ENCODE results near the gene NBL1.

DNA sequence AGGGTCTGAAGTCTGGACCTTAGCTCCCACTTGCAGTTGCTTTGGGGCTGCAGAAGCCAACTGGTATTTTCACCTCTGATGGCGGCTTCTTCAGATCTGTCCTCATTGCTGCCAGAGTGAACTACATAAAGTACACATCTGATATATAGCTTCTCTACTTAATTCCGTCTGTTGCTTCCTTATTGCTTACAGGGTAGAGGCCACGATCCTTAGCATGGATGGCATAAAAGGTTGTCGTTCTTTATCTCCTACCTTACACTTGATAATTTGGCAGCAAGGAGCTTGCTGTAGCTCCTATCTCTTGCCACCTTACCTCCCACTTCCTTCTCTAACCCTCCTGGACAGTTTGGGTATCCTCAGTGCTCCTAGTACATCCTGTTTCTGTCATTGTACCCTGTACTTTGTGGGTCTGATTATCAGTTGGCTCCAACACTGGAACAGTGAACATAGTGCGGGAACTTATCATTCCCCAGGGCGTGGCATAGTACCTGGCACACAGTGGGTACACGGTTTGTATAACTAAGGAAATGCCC is 30.9 kb upstream of the NBL1 start:
- TF ChIP-seq, protein P1, sequence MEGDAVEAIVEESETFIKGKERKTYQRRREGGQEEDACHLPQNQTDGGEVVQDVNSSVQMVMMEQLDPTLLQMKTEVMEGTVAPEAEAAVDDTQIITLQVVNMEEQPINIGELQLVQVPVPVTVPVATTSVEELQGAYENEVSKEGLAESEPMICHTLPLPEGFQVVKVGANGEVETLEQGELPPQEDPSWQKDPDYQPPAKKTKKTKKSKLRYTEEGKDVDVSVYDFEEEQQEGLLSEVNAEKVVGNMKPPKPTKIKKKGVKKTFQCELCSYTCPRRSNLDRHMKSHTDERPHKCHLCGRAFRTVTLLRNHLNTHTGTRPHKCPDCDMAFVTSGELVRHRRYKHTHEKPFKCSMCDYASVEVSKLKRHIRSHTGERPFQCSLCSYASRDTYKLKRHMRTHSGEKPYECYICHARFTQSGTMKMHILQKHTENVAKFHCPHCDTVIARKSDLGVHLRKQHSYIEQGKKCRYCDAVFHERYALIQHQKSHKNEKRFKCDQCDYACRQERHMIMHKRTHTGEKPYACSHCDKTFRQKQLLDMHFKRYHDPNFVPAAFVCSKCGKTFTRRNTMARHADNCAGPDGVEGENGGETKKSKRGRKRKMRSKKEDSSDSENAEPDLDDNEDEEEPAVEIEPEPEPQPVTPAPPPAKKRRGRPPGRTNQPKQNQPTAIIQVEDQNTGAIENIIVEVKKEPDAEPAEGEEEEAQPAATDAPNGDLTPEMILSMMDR (tag by site-specific recombination; IDR thresholded peaks at IDR 0.05), result no peak
- TF ChIP-seq ZBTB11 (tag by site-specific recombination; conservative IDR thresholded peaks at IDR 0.05; ENCODE audit: low read depth), result no peak
- TF ChIP-seq ZNF311 (tag by site-specific recombination; IDR thresholded peaks at IDR 0.05; ENCODE audit: borderline replicate concordance), result no peak
- TF ChIP-seq MEIS1 (CRISPR knock-in tag; IDR thresholded peaks at IDR 0.05; ENCODE audit: borderline replicate concordance), result no peak
- TF ChIP-seq ZNF560 (tag by site-specific recombination; IDR thresholded peaks at IDR 0.05; ENCODE audit: borderline replicate concordance), result no peak
- no peak for TF ChIP-seq ZNF600 (tag by site-specific recombination; IDR thresholded peaks at IDR 0.05)
- TF ChIP-seq PRDM10 (tag by site-specific recombination; IDR thresholded peaks at IDR 0.05), result no peak

Data from HEK293 (cell line).